ENCODE results near the gene ESAM.

Gene ESAM

DNA sequence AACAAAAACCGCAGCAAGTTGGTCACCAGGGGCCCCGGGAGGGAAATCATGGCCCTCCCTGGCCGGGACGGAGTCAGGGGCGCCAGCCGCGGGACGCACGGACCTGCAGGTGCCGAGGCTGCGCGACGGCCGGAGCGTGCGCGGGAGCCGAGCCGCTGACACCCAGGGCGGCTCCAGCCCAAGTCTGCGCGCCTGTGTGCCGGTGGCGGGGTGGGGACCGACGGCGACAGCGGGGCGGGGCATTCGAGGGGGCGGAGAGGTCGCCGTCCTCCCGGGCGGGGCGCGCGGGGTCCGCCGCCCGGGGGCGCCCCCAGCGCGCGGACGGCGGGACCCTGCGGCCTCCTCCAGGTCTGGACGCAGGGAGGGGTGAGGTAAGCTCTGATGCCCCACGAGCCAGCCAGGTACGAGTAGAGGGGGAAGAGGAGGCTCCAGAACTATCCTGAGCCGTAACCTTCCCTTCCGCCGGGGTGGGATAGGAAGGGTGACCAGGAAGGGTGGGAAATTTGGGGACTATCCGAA lies at the start of gene ESAM:
Gene ESAM, minus strand, starts transcription at position 186 of the 519 bp plus-strand sequence. Its CDS starts 136 bp downstream, at position 50.
- ATAC-seq (replicated peaks) (peak; percentile 65 to 72), DNase-seq (peak; percentile 50)
- H3K9me3 Mint-ChIP-seq: no peaks in the 10 kb centered on the region
- H3K4me1 Mint-ChIP-seq: peaks cover 31 to 53% of the 10 kb centered on the region in 2 donors
- H3K4me3 Mint-ChIP-seq: peak within 1 kb of the TSS; percentile 83 to 95
- H3K27me3 Mint-ChIP-seq: no peaks in the 10 kb centered on the region
- peak within 1 kb of the TSS; percentile 86 for H3K27ac Mint-ChIP-seq
- peaks cover 4 to 12% of the 10 kb centered on the region in 2 donors for H3K36me3 Mint-ChIP-seq

DNA sequence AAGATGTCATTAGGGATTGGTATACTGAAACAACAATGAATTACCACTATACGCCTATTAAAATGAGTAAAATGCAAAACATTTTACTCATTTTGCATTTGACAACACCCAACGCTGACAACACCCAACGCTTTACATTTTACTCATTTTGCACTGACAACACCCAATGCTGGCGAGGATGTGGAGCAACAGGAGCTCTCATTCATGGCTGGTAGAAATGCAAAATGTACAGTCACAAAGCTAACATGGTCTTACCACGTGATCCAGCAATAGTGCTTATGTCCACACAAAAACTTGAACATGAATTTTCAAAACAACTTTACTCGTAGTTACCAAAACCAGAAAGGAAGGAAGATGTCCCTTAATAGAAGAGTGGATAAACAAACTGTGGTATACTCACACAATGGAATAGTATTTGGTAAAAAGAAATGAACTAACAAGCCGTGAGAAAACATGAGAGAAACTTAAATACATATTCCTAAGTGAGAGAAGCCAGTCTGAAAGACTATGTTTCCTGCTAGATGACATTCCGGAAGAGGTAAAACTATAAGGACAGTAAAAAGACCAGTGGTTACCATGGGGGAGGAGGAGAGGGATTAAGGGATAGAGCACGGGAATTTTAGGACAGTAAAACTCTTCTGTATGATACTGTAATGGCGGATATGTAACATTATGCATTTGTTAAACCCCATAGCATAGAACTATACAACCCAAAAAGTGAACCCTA lies 49.5 kb upstream of the ESAM start:
- no peaks in the 10 kb centered on the region for H3K9me3 Mint-ChIP-seq
- H3K27ac Mint-ChIP-seq: no peak overlapping the region
- peaks cover 11% of the 10 kb centered on the region in 2 donors for H3K36me3 Mint-ChIP-seq
- peaks cover 17 to 34% of the 10 kb centered on the region in 2 donors for H3K27me3 Mint-ChIP-seq
- ATAC-seq (replicated peaks) (no peak), DNase-seq (no peak)
- H3K4me3 Mint-ChIP-seq: no peak overlapping the region
- H3K4me1 Mint-ChIP-seq: no peaks in the 10 kb centered on the region

- Mint-ChIP-seq H3K9me3 (no peaks in the 10 kb centered on the region), H3K27ac (no peak overlapping the region), H3K27me3 (peaks cover 3 to 27% of the 10 kb centered on the region in 2 donors), H3K4me3 (no peak overlapping the region), H3K36me3 (peaks cover 13 to 24% of the 10 kb centered on the region in 2 donors), H3K4me1 (no peaks in the 10 kb centered on the region)
- DNase-seq (no peak), ATAC-seq (replicated peaks) (no peak)
Measured at GRCh38 chr11:124807660-124808270, 45.7 kb upstream of the ESAM start.

- DNase-seq (no peak), ATAC-seq (replicated peaks) (no peak)
- H3K27me3 Mint-ChIP-seq: peaks cover 3 to 22% of the 10 kb centered on the region in 2 donors
- no peaks in the 10 kb centered on the region for H3K4me1 Mint-ChIP-seq
- H3K9me3 Mint-ChIP-seq: no peaks in the 10 kb centered on the region
- no peak overlapping the region for H3K27ac Mint-ChIP-seq
- no peak overlapping the region for H3K4me3 Mint-ChIP-seq
- H3K36me3 Mint-ChIP-seq: peaks cover 14 to 24% of the 10 kb centered on the region in 2 donors
Measured at GRCh38 chr11:124807201-124807600, 45.1 kb upstream of the ESAM start.

- H3K36me3 Mint-ChIP-seq: peaks cover 14 to 24% of the 10 kb centered on the region in 2 donors
- H3K9me3 Mint-ChIP-seq: no peaks in the 10 kb centered on the region
- no peak overlapping the region for H3K4me3 Mint-ChIP-seq
- no peak for DNase-seq
- no peaks in the 10 kb centered on the region for H3K4me1 Mint-ChIP-seq
- no peak overlapping the region for H3K27ac Mint-ChIP-seq
- no peak for ATAC-seq (replicated peaks)
- peaks cover 3 to 14% of the 10 kb centered on the region in 2 donors for H3K27me3 Mint-ChIP-seq
Measured at GRCh38 chr11:124804884-124805283, 42.8 kb upstream of the ESAM start.

- Mint-ChIP-seq H3K4me3 (no peak overlapping the region), H3K27me3 (peaks cover 0 to 8% of the 10 kb centered on the region in 2 donors), H3K36me3 (peaks cover 4 to 13% of the 10 kb centered on the region in 2 donors), H3K9me3 (no peaks in the 10 kb centered on the region), H3K4me1 (peaks cover 9 to 17% of the 10 kb centered on the region in 2 donors), H3K27ac (peak overlapping the region; percentile 9)
- ATAC-seq (replicated peaks) (no peak), DNase-seq (no peak)
Measured at GRCh38 chr11:124801636-124802312, 39.7 kb upstream of the ESAM start.

DNA sequence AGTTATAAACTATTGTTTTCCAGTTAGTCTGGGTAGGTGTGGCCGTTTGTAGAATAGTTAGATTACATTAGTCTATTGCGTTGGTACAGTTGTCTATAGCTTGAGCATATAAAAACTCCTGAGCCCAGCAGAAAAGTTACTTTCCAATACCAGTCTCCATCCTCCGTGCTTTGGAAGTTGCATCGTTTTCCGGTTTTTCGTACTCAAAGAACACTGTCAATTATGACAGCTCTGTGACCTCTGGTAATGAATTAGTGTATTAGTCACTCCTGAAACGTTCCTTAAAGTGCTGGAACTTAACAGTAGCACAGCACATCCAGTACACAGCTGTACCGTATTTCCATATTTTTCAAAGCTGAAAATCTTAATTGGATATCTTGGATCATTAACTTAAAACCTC lies 38.9 kb upstream of the ESAM start:
- Mint-ChIP-seq H3K36me3 (peaks cover 4 to 12% of the 10 kb centered on the region in 2 donors), H3K9me3 (no peaks in the 10 kb centered on the region), H3K4me1 (peaks cover 9 to 17% of the 10 kb centered on the region in 2 donors), H3K27me3 (peaks cover 0 to 8% of the 10 kb centered on the region in 2 donors), H3K27ac (peak overlapping the region; percentile 96), H3K4me3 (peak overlapping the region; percentile 88 to 89)
- ATAC-seq (replicated peaks) (no peak), DNase-seq (no peak)

DNA sequence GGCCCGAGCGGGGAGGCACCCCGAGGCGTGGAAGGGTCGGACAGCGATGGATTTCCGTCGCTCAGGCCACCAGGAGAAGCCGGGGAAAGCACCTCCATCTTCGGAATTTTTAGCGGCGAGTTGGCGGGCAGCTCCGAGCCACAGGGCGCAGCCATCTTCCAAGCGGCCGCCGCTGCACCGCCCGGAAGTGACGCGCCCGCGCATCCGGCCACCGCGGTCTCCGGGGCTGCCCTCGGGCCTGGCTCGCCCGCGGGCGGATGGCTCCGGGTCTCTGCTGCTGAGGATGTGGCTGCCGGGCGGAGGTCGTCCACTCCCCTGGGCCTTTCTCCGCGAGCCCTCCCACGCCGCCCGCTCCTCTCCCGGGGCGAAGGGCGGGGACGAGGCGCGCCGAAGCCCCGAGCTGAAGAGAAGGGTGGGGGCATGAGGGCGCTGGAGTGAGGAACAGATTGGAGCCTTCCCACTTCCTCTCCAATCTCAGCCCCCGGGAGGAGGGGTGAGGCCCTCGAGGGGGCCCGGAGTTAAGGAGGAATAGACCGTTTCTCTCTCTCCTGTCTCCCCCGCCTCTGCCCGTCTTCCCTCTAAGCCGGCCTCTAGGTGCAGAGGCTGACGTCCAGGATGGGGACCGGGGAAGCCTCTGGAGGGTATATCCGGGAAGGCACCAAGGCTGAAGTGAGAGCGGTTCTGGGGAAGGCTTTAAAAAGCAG lies 38.3 kb upstream of the ESAM start, which contains the start of gene MSANTD2:
Gene MSANTD2, minus strand, starts transcription at position 181 of the 704 bp plus-strand sequence. Its CDS starts 26 bp downstream, at position 155.
- Mint-ChIP-seq H3K4me1 (peaks cover 9 to 17% of the 10 kb centered on the region in 2 donors), H3K4me3 (peak within 1 kb of the TSS; percentile 89 to 94), H3K9me3 (no peaks in the 10 kb centered on the region), H3K27me3 (peaks cover 0 to 8% of the 10 kb centered on the region in 2 donors), H3K36me3 (peaks cover 4 to 6% of the 10 kb centered on the region in 2 donors), H3K27ac (peak within 1 kb of the TSS; percentile 96)
- ATAC-seq (replicated peaks): peak; percentile 94 to 96
- peak; percentile 81 for DNase-seq

GRCh38 chr11:124799348-124800225 lies 37.5 kb upstream of the ESAM start:
- peaks cover 0 to 3% of the 10 kb centered on the region in 2 donors for H3K27me3 Mint-ChIP-seq
- ATAC-seq (replicated peaks) (peak; percentile 61 to 64), DNase-seq (peak; percentile 17)
- H3K36me3 Mint-ChIP-seq: peaks cover 0 to 4% of the 10 kb centered on the region in 2 donors
- H3K4me1 Mint-ChIP-seq: peaks cover 9 to 17% of the 10 kb centered on the region in 2 donors
- H3K4me3 Mint-ChIP-seq: peak overlapping the region; percentile 89 to 94
- peak overlapping the region; percentile 96 for H3K27ac Mint-ChIP-seq
- no peaks in the 10 kb centered on the region for H3K9me3 Mint-ChIP-seq

- ATAC-seq (replicated peaks) (no peak), DNase-seq (no peak)
- peaks cover 9 to 17% of the 10 kb centered on the region in 2 donors for H3K4me1 Mint-ChIP-seq
- H3K36me3 Mint-ChIP-seq: peaks cover 0 to 4% of the 10 kb centered on the region in 2 donors
- no peaks in the 10 kb centered on the region for H3K9me3 Mint-ChIP-seq
- no peaks in the 10 kb centered on the region for H3K27me3 Mint-ChIP-seq
- H3K4me3 Mint-ChIP-seq: peak overlapping the region; percentile 89 to 94
- peak overlapping the region; percentile 94 for H3K27ac Mint-ChIP-seq
Measured at GRCh38 chr11:124798991-124799347, 36.9 kb upstream of the ESAM start.

DNA sequence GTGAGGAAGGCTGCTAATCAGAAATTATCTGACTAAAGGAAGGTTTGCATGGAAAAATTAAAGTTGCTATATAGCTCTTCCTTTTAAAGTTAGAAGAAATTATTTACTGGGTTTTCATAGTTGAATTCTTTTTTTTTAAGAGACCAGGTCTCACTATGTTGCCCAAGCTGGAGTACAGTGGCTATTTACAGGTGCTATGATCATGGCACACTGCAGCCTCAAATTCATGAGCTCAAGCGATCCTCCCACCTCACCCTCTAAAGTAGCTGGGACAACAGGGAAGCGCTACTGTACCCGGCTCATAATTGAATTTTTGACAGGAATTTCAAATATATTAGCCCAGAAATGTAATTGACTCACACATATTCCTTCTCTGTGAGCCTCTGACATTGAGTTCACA lies 34.2 kb upstream of the ESAM start:
- H3K4me1 Mint-ChIP-seq: peaks cover 15 to 32% of the 10 kb centered on the region in 2 donors
- no peaks in the 10 kb centered on the region for H3K9me3 Mint-ChIP-seq
- no peak overlapping the region for H3K4me3 Mint-ChIP-seq
- no peaks in the 10 kb centered on the region for H3K27me3 Mint-ChIP-seq
- H3K27ac Mint-ChIP-seq: no peak overlapping the region
- ATAC-seq (replicated peaks) (no peak), DNase-seq (no peak)
- H3K36me3 Mint-ChIP-seq: peaks cover 3 to 4% of the 10 kb centered on the region in 2 donors

DNA sequence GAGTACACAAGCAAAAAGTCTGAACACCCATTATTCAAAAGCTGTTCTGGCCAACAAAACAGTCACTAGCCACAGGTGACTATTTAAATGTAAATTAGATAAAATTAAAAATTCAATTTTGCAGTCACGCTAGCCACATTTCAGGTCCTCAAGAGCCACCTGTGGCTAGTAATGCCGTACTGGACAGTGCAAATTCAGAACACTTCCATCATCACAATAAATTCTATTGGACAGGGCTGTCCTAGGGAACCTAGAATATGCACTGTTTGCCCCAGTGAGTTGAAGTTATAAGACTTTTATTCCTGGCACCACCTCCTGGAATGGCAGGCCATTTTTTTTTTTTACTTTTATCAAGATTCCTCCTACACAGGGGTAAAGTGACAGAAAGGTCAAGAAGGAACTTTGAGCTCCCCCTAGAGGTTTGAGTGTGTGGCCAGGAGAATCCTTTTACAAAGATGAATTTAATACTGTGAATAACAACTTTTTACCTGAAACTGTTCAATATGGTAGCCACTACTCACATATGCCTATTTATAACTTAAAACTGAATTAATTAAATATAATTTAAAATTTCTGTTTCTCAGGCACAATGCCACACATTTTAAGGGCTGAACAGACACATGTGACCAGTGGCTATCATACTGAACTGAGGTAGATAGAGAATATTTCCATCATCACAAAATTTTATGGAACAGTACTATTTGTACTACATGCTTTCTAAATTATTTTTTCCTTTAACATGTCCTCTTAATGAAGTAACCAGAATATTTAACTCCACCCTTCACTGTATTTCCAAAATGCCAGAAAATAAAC lies 31.6 kb upstream of the ESAM start:
- ATAC-seq (replicated peaks) (peak; percentile 66 to 84), DNase-seq (no peak)
- H3K4me3 Mint-ChIP-seq: no peak overlapping the region
- no peaks in the 10 kb centered on the region for H3K9me3 Mint-ChIP-seq
- no peaks in the 10 kb centered on the region for H3K27me3 Mint-ChIP-seq
- peaks cover 14 to 34% of the 10 kb centered on the region in 2 donors for H3K4me1 Mint-ChIP-seq
- H3K27ac Mint-ChIP-seq: no peak overlapping the region
- peaks cover 3 to 6% of the 10 kb centered on the region in 2 donors for H3K36me3 Mint-ChIP-seq
